Vagina (tissue), 2 donors: ENCODE measurements around the gene MSL3B.

Source experiments
- DNase-seq, 2 donors: peaks; one replicate each; pipeline ENCODE4 v3.0.0-alpha.2; 2017; ENCODE audit errors: extremely low spot score in 2 of 2
- H3K27ac ChIP-seq: fragments of 200-600 bp; sonication (generic); one replicate; pipeline ENCODE4 v1.5.1; 2019
- H3K27me3 ChIP-seq: fragments of 200-600 bp; sonication (generic); one replicate; pipeline ENCODE4 v1.5.1; 2019
- H3K36me3 ChIP-seq, 2 donors: fragments of 200-600 bp; sonication (generic); one replicate each; pipeline ENCODE4 v1.5.1; 2017 to 2019
- H3K4me1 ChIP-seq: fragments of 200-600 bp; sonication (generic); one replicate; pipeline ENCODE4 v1.5.1; 2019
- H3K4me3 ChIP-seq, 2 donors: fragments of 200-600 bp; sonication (generic); 1 replicate in 1 of 2; 2 replicates in 1 of 2; pipeline ENCODE4 v1.5.1; 2016 to 2019
- H3K9me3 ChIP-seq: fragments of 200-600 bp; sonication (generic); one replicate; pipeline ENCODE4 v1.5.1; 2019
- POLR2A ChIP-seq, 2 donors: fragments of 450-650 bp; IDR thresholded peaks; one replicate each; pipeline ENCODE4 v1.6.1; 2017; ENCODE audit warnings: antibody characterized with exemption in 2 of 2, mild to moderate bottlenecking in 2 of 2, moderate library complexity in 2 of 2
- POLR2AphosphoS5 ChIP-seq, 2 donors: sonication (generic); formaldehyde crosslinking; IDR thresholded peaks; one replicate each; pipeline ENCODE4 v1.9.0; 2017; ENCODE audit warnings: antibody characterized with exemption in 2 of 2, mild to moderate bottlenecking in 2 of 2, low read depth in 1 of 2; ENCODE audit not compliant: insufficient read depth in 1 of 2
- intact Hi-C: fragments of 100-400 bp; cut with DNase I; formaldehyde crosslinking; loops from one replicate; pipeline ENCODE4 v1.15.1; 2023
- TF ChIP-seq, protein P1 (sequence below), 3 experiments: fragments of 450-650 bp in 2 of 3; fragments of 200-600 bp in 1 of 3; sonication (generic) in 1 of 3; IDR thresholded peaks; one replicate each; pipeline ENCODE4 v1.5.1; 2017 to 2019; ENCODE audit warnings: antibody characterized with exemption in 3 of 3, mild to moderate bottlenecking in 2 of 3, moderate library complexity in 2 of 3

MSL3B gene

DNA sequence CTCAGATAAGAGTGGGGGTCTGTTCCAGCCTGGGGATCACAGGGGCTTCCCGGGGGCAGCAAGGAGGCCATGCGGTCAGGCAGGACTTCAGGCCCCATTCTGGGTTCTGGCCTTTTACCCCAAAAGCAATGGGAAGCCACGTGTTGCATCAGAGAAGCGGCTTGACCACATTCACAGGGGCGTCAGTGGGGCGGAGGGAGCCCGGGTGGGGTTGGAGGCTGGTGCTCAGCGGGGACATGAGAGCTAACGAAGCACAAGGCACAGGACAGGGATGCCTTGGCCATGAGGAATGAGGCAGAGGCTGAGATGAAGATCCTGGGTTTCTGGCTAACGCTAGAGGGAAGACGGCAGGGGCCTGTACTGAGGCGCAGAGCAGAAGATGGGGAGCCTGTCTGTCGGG lies 19.9 kb downstream of the MSL3B start:
- TF ChIP-seq, protein P1, sequence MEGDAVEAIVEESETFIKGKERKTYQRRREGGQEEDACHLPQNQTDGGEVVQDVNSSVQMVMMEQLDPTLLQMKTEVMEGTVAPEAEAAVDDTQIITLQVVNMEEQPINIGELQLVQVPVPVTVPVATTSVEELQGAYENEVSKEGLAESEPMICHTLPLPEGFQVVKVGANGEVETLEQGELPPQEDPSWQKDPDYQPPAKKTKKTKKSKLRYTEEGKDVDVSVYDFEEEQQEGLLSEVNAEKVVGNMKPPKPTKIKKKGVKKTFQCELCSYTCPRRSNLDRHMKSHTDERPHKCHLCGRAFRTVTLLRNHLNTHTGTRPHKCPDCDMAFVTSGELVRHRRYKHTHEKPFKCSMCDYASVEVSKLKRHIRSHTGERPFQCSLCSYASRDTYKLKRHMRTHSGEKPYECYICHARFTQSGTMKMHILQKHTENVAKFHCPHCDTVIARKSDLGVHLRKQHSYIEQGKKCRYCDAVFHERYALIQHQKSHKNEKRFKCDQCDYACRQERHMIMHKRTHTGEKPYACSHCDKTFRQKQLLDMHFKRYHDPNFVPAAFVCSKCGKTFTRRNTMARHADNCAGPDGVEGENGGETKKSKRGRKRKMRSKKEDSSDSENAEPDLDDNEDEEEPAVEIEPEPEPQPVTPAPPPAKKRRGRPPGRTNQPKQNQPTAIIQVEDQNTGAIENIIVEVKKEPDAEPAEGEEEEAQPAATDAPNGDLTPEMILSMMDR (IDR thresholded peaks at IDR 0.05) = no peak
- TF ChIP-seq POLR2A (IDR thresholded peaks at IDR 0.05) = no peak
- Histone ChIP-seq H3K36me3 (no peaks in the 10 kb centered on the region), H3K9me3 (no peaks in the 10 kb centered on the region), H3K4me3 (no peak overlapping the region), H3K27ac (no peak overlapping the region), H3K27me3 (no peaks in the 10 kb centered on the region), H3K4me1 (no peaks in the 10 kb centered on the region)
- DNase-seq = no peak
- intact Hi-C loops = no loop called here

DNA sequence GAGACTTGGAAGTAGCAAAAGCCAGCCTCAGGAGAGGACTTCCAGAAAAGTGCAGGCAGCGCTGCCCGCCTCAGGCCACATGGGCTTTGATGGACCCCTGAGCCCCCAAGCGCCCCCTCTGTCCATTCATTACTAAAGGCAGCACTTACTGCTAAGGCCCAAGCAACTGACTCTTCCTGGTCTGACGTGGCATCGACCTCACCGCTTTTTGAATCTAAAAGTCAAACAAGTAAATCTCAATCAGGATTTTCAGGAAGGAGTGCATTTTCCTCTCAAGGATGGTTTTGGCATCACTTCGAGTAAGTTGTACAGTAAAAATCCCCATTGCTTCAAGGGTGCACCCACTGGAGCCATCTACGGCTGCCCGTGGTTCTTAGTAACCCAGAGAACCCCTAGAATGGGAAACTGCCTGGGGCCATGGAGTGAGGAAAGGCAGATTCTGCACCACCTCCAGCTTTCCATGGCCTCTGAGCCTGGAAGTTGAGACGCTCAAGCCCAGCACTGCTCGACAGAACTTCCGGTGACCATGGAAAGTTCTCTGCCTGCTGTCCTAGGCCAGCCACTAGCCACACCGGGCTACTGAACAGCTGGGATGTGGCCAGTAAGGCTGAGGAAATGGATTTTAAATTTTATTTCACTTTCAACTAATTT lies 20.8 kb downstream of the MSL3B start:
- Histone ChIP-seq H3K9me3 (no peaks in the 10 kb centered on the region), H3K4me1 (no peaks in the 10 kb centered on the region), H3K4me3 (no peak overlapping the region), H3K27me3 (no peaks in the 10 kb centered on the region), H3K36me3 (no peaks in the 10 kb centered on the region), H3K27ac (no peak overlapping the region)
- no peak for DNase-seq
- TF ChIP-seq POLR2A (IDR thresholded peaks at IDR 0.05) (no peak), POLR2AphosphoS5 (IDR thresholded peaks at IDR 0.05; ENCODE audit: insufficient read depth in 1 of 2, low read depth in 1 of 2) (no peak)
- TF ChIP-seq, protein P1 (IDR thresholded peaks at IDR 0.05) = no peak
- intact Hi-C loops = no loop called here

DNA sequence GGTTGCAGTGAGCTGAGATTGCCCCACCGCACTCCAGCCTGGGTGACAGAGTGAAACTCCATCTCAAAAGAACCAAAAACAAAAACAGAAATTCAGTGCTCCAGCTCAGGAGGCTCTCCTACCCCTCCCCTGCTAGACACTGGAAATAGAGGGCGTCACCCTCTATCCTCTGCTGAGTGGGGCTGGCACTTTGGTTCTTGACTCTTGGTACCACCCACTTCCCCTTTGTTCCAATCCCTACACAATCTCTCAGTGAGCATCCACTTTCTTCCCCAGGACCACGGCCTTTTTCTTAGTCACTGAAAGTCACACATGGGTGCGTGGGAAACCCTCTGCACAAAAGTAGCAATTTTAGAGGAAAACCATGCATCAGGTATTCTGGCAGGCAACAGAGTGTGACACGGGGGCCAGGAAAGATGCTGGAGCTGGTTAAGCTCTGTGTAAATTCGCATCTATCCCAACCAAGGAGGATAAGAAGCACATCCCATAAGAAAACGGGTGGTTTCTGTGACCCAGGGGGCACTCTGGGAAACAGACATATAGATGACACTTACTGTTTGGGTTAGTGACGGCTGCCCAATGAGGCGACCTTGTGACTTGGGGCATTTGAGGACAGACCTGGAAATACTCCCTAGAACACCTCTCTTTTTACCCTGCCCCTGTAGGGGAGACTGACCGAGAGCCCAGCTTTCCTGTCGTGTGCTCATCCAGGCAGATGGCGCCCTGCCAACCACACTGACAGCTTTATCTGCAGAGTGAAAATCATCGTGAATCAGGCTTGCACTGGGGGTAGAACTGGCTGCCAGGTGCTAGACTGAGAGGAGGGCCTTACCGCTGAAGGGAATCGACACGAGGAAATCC lies 21.6 kb downstream of the MSL3B start:
- Histone ChIP-seq H3K9me3 (no peaks in the 10 kb centered on the region), H3K4me1 (no peaks in the 10 kb centered on the region), H3K36me3 (no peaks in the 10 kb centered on the region), H3K27ac (no peak overlapping the region), H3K4me3 (no peak overlapping the region), H3K27me3 (no peaks in the 10 kb centered on the region)
- TF ChIP-seq POLR2AphosphoS5 (IDR thresholded peaks at IDR 0.05; ENCODE audit: insufficient read depth in 1 of 2, low read depth in 1 of 2) = no peak
- no peak for TF ChIP-seq POLR2A (IDR thresholded peaks at IDR 0.05)
- TF ChIP-seq, protein P1 (IDR thresholded peaks at IDR 0.05) = no peak
- intact Hi-C loops = no loop called here
- no peak for DNase-seq

DNA sequence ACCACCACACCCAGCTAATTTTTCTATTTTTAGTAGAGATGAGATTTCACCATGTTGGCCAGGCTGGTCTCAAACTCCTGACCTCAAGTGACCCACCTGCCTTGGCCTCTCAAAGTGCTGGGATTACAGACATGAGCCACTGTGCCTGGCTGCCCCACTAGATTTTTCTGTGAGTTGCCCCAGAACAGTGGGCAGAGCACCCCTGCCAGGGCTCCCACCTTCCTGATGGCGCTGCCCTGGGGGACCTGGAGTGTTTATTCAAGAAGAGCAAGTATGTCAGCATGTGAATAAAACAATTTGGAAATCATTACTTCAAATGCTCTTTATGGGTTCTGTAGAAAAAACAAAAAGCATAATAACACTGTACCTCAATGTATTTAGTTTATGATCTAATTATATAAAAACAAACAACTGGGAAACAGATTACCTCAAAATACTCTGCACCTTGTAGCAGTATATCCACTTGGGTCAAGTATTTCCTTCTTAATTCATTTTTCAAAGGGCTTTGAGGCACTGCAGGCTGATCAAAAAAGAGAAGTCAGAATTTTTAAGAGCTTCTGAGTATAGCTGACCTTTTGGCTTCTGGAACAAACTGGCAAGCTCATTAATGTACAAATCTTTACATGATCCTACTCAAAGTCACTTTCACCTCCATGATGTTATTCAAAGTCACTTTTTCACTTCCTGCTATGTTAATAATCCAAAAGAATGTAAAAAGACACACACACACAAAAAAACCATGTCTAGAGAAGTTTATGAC lies 22.7 kb downstream of the MSL3B start:
- intact Hi-C loops = no loop called here
- Histone ChIP-seq H3K27me3 (no peaks in the 10 kb centered on the region), H3K9me3 (no peaks in the 10 kb centered on the region), H3K4me1 (no peaks in the 10 kb centered on the region), H3K4me3 (no peak overlapping the region), H3K27ac (no peak overlapping the region), H3K36me3 (no peaks in the 10 kb centered on the region)
- no peak for DNase-seq
- TF ChIP-seq POLR2AphosphoS5 (IDR thresholded peaks at IDR 0.05; ENCODE audit: insufficient read depth in 1 of 2, low read depth in 1 of 2) (no peak), POLR2A (IDR thresholded peaks at IDR 0.05) (no peak)
- TF ChIP-seq, protein P1 (IDR thresholded peaks at IDR 0.05) = no peak
